ENCODE results near the gene SLAMF9.

DNA sequence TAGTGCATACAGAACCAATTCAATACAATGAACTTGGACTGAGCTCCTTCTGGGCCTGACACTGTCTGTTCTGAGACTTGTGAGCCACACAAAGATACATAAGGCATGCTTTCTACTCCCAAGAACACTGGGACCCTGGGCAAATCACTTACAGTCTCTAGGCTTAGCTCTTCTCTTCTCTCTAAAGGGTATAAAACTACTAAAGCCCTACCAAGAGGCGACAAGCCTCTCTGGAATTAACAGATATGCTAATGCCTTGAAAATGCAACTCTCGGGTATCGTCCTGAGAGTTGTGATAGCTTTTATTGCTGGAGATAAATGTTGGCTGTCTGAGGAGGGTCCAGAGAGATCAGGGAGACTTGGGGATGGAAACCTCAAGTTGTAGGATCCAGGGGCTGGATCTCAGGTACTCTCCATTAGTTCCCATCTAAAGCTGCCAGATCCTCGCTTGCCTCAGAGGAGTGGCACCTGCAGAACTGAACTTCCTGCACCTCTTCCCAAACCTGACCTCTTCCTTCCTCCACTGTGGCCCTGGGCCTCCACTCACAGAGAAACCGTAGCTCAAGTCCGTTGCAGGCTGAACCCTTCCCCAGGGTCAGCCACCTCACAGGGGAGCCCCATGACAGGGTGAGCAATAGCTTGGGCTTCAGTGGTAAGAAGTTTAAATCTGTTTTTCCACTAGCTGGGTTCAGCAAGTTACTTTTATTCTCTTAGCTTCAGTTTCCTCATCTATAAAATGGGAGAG is 42.5 kb downstream of the SLAMF9 start:
- no peak for TF ChIP-seq EZH2 (IDR thresholded peaks at IDR 0.05; ENCODE audit: low read length)
- TF ChIP-seq, protein P1, sequence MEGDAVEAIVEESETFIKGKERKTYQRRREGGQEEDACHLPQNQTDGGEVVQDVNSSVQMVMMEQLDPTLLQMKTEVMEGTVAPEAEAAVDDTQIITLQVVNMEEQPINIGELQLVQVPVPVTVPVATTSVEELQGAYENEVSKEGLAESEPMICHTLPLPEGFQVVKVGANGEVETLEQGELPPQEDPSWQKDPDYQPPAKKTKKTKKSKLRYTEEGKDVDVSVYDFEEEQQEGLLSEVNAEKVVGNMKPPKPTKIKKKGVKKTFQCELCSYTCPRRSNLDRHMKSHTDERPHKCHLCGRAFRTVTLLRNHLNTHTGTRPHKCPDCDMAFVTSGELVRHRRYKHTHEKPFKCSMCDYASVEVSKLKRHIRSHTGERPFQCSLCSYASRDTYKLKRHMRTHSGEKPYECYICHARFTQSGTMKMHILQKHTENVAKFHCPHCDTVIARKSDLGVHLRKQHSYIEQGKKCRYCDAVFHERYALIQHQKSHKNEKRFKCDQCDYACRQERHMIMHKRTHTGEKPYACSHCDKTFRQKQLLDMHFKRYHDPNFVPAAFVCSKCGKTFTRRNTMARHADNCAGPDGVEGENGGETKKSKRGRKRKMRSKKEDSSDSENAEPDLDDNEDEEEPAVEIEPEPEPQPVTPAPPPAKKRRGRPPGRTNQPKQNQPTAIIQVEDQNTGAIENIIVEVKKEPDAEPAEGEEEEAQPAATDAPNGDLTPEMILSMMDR (optimal IDR thresholded peaks at IDR 0.05 in 1 of 3, IDR thresholded peaks at IDR 0.05 in 1 of 3, conservative IDR thresholded peaks at IDR 0.05 in 1 of 3; ENCODE audit: extremely low read depth in 1 of 3, insufficient read depth in 2 of 3, low read length in 3 of 3) = no peak
